Esophagus muscularis mucosa (tissue), 3 donors: ENCODE results near the gene CLEC3A.

Experiments used
- CTCF ChIP-seq, 3 experiments: fragments of 200-600 bp in 2 of 3; fragments of 450-650 bp in 1 of 3; sonication (generic) in 2 of 3; IDR thresholded peaks; one replicate each; pipeline ENCODE4 v1.5.1; 2017 to 2019; ENCODE audit warnings: antibody characterized with exemption in 3 of 3, mild to moderate bottlenecking in 2 of 3, moderate library complexity in 1 of 3
- POLR2AphosphoS5 ChIP-seq, 2 donors: sonication (generic); formaldehyde crosslinking; IDR thresholded peaks; one replicate each; pipeline ENCODE4 v1.6.1; 2017; ENCODE audit warnings: antibody characterized with exemption in 2 of 2

GRCh38 chr16:78072275-78072674, 49.9 kb downstream of the CLEC3A start:
- TF ChIP-seq CTCF (IDR thresholded peaks at IDR 0.05) (no peak), POLR2AphosphoS5 (IDR thresholded peaks at IDR 0.05) (no peak)
